IMR-90 (cell line): ENCODE results near the gene ATP13A5. TPM values are rescaled to one million over a fixed set of nuclear protein-coding genes. Genes with fewer than 3 reads are reported as not detected.

Experiments
- ATAC-seq: fragments of 200-7000 bp; cut with Tn5 transposase; 2 replicates; pipeline ENCODE4 v1.9.1; 2020; ENCODE audit warnings: low read depth, mild to moderate bottlenecking, moderate library complexity
- BruUV-seq: library from RNA; stranded (reverse); fragments of 400-500 nt; replicated peaks from 2 replicates; lab custom pipeline; 2021; lab: Mats Ljungman, UMichigan
- CTCF ChIA-PET: fragments of 300-600 bp; formaldehyde crosslinking; extraction: SDS; loops from one replicate; lab custom pipeline; 2021; ENCODE audit warnings: antibody characterized with exemption; lab: Yijun Ruan, JAX
- POLR2A ChIA-PET: fragments of 300-600 bp; sonication (Branson Sonifier 250); formaldehyde crosslinking; loops from one replicate; lab custom pipeline; 2022; ENCODE audit warnings: antibody characterized with exemption; ENCODE audit not compliant: unreplicated experiment; lab: Charles Lee
- DNase-seq: peaks from one replicate; pipeline ENCODE4 v3.0.0; 2013
- H2AFZ ChIP-seq: replicated peaks from 2 replicates; pipeline ENCODE3; 2013; ENCODE audit warnings: low read length, mild to moderate bottlenecking; ENCODE audit not compliant: poor library complexity
- H2AK5ac ChIP-seq: 2 replicates; pipeline ENCODE4 v1.6.1; 2013; ENCODE audit warnings: low read depth, low read length, inconsistent platforms
- H2AK9ac ChIP-seq: replicated peaks from 2 replicates; pipeline ENCODE3; 2013; ENCODE audit warnings: mild to moderate bottlenecking, low read depth, low read length, moderate library complexity; ENCODE audit not compliant: poor library complexity
- H2BK120ac ChIP-seq: 2 replicates; pipeline ENCODE4 v1.6.1; 2013; ENCODE audit warnings: low read depth, low read length, inconsistent platforms
- H2BK15ac ChIP-seq: 3 replicates; pipeline ENCODE4 v1.6.1; 2013; ENCODE audit warnings: low read depth, low read length, inconsistent platforms
- H2BK20ac ChIP-seq: 2 replicates; pipeline ENCODE4 v1.6.1; 2013; ENCODE audit warnings: low read depth, mild to moderate bottlenecking, inconsistent platforms, low read length, moderate library complexity
- H2BK5ac ChIP-seq: 2 replicates; pipeline ENCODE4 v1.6.1; 2013; ENCODE audit warnings: mild to moderate bottlenecking, low read depth, low read length, inconsistent platforms; ENCODE audit not compliant: poor library complexity, severe bottlenecking
- H3K14ac ChIP-seq: replicated peaks from 2 replicates; pipeline ENCODE4 v1.6.1; 2013; ENCODE audit warnings: low read depth, low read length, inconsistent platforms
- H3K18ac ChIP-seq: 2 replicates; pipeline ENCODE4 v1.6.1; 2013; ENCODE audit warnings: low read depth, low read length, control low read depth
- H3K23ac ChIP-seq: 2 replicates; pipeline ENCODE4 v1.6.1; 2013; ENCODE audit warnings: low read depth, low read length, inconsistent platforms
- H3K27ac ChIP-seq: 2 replicates; pipeline ENCODE4 v1.5.1; 2013; ENCODE audit warnings: mild to moderate bottlenecking, control low read depth, low read length; ENCODE audit not compliant: insufficient read depth
- H3K27me3 ChIP-seq: 2 replicates; pipeline ENCODE4 v1.6.1; 2013; ENCODE audit warnings: low read length; ENCODE audit not compliant: control insufficient read depth, insufficient read depth
- H3K36me3 ChIP-seq: 2 replicates; pipeline ENCODE4 v1.6.1; 2013; ENCODE audit warnings: low read length, mixed read lengths; ENCODE audit not compliant: control insufficient read depth, insufficient read depth
- H3K4ac ChIP-seq: 2 replicates; pipeline ENCODE4 v1.6.1; 2013; ENCODE audit warnings: low read depth, low read length, inconsistent platforms
- H3K4me1 ChIP-seq: 2 replicates; pipeline ENCODE4 v1.6.1; 2013; ENCODE audit warnings: low read length, mixed read lengths; ENCODE audit not compliant: control insufficient read depth, insufficient read depth
- H3K4me2 ChIP-seq: 2 replicates; pipeline ENCODE4 v1.6.1; 2013; ENCODE audit warnings: low read depth, mild to moderate bottlenecking, control low read depth, low read length, moderate library complexity
- H3K4me3 ChIP-seq: 2 replicates; pipeline ENCODE4 v1.5.1; 2013; ENCODE audit warnings: low read depth, mild to moderate bottlenecking, control low read depth, low read length, moderate library complexity; ENCODE audit not compliant: insufficient read depth
- H3K56ac ChIP-seq: 2 replicates; pipeline ENCODE4 v1.6.1; 2013; ENCODE audit warnings: low read length, inconsistent platforms; ENCODE audit not compliant: insufficient read depth; ENCODE audit errors: extremely low read depth
- H3K79me1 ChIP-seq, 2 experiments: 2 replicates each; pipeline ENCODE4 v1.6.1; 2013; ENCODE audit warnings: low read length in 2 of 2, inconsistent platforms in 1 of 2, low read depth in 1 of 2
- H3K9ac ChIP-seq: 2 replicates; pipeline ENCODE4 v1.6.1; 2013; ENCODE audit warnings: low read depth, low read length, control low read depth
- H3K9me1 ChIP-seq: 2 replicates; pipeline ENCODE4 v1.6.1; 2013; ENCODE audit warnings: low read length, inconsistent platforms; ENCODE audit not compliant: insufficient read depth
- H3K9me3 ChIP-seq: 2 replicates; pipeline ENCODE4 v1.6.1; 2013; ENCODE audit warnings: low read length; ENCODE audit not compliant: control insufficient read depth, insufficient read depth
- H4K20me1 ChIP-seq: 2 replicates; pipeline ENCODE4 v1.6.1; 2013; ENCODE audit warnings: low read length, inconsistent platforms; ENCODE audit not compliant: insufficient read depth
- H4K5ac ChIP-seq: 2 replicates; pipeline ENCODE4 v1.6.1; 2013; ENCODE audit warnings: mild to moderate bottlenecking, low read depth, low read length, control low read depth
- H4K8ac ChIP-seq, 2 experiments: 2 replicates each; pipeline ENCODE4 v1.6.1; 2013; ENCODE audit warnings: low read depth in 2 of 2, low read length in 2 of 2, control low read depth in 1 of 2, inconsistent platforms in 1 of 2
- H4K91ac ChIP-seq: 2 replicates; pipeline ENCODE4 v1.6.1; 2013; ENCODE audit warnings: low read depth, low read length, inconsistent platforms; ENCODE audit not compliant: insufficient read depth
- NFE2L2 ChIP-seq: fragments of 150-350 bp; IDR thresholded peaks from 2 replicates; pipeline ENCODE4 v1.6.1; 2016; ENCODE audit warnings: low read depth, mild to moderate bottlenecking, low read length
- WGBS, 2 experiments: methylation state at CpG; one replicate each; pipeline versions ENCODE4 v1.1.5 to v1.1.7; 2013; ENCODE audit warnings: missing lambda C conversion rate in 2 of 2; ENCODE audit not compliant: insufficient read length in 1 of 2; ENCODE audit errors: extremely low coverage in 2 of 2; 5-methylcytosine and 5-hydroxymethylcytosine counted together
- dilution Hi-C: fragments of 300-500 bp; cut with HindIII; formaldehyde crosslinking; loops from one replicate; pipeline ENCODE4 v1.14.3; 2018; ENCODE audit warnings: low sequenced_read_pairs; ENCODE audit not compliant: unreplicated experiment
- in situ Hi-C: fragments of 300-500 bp; cut with MboI; formaldehyde crosslinking; loops from 3 replicates; pipeline ENCODE4 v1.14.3; 2019; ENCODE audit warnings: low sequenced_read_pairs, inconsistent platforms, mixed read lengths
- intact Hi-C: fragments of 100-400 bp; cut with micrococcal nuclease; formaldehyde crosslinking; loops from 2 replicates; pipeline ENCODE4 v1.10.0; 2022
- polyA plus RNA-seq, 3 experiments: library from polyadenylated mRNA; depleted of rRNA; stranded (reverse); fragments of >200 nt; gene quantifications; 2 replicates each; pipeline ENCODE4 v1.2.3, GENCODE V29; 2012; ENCODE audit warnings: low replicate concordance in 1 of 3
- total RNA-seq: library from RNA; depleted of rRNA; stranded (reverse); fragments of >200 nt; gene quantifications from 2 replicates; pipeline ENCODE4 v1.2.3, GENCODE V29; 2012

ATP13A5 gene
- total and polyA plus RNA-seq, 2 of the 4 experiments (the other 2 are of a cell fraction) = not detected

DNA sequence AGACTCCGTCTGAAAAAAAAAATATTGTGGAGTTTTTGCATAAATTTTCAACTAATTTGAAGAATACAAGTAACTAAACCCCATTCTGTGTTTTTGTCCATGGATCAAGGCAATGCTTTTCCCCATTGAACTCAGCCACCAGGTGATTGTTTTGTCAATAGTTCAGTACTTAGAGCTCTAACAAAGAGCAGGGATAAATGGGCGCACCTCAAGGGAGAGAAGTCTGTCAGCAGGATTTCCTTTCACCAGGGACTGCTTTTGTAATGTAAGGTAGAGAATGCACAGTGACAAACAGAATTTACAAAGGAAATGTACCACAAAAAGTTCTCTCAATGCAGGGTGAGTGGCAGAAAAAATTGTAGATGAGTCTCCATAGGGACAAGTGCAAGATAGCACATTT is 10.8 kb upstream of the ATP13A5 start:
- Histone ChIP-seq H3K27me3 (no peaks in the 10 kb centered on the region), H3K9me3 (peaks cover 9% of the 10 kb centered on the region), H3K79me1 (no peaks in the 10 kb centered on the region), H4K8ac (no peak overlapping the region), H3K4me3 (no peak overlapping the region), H3K9ac (no peak overlapping the region), H2BK20ac (no peak overlapping the region), H3K14ac (no peak overlapping the region), H3K27ac (no peak overlapping the region), H2AK9ac (no peak overlapping the region), H2BK120ac (no peak overlapping the region), H2AFZ (no peak overlapping the region), H3K56ac (no peak overlapping the region), H2BK15ac (no peak overlapping the region), H3K4me1 (no peaks in the 10 kb centered on the region), H3K9me1 (no peaks in the 10 kb centered on the region), H3K36me3 (no peaks in the 10 kb centered on the region), H3K23ac (no peak overlapping the region), H4K20me1 (no peaks in the 10 kb centered on the region), H3K4me2 (no peak overlapping the region), H4K91ac (no peak overlapping the region), H2BK5ac (no peak overlapping the region), H2AK5ac (no peak overlapping the region), H3K4ac (no peak overlapping the region), H4K5ac (no peak overlapping the region), H3K18ac (no peak overlapping the region)
- dilution Hi-C loops (no loop called here), intact Hi-C loops (no loop called here), in situ Hi-C loops (no loop called here)
- ChIA-PET CTCF (no interaction called here), POLR2A (no interaction called here)
- DNase-seq = no peak
- no TSS peak for BruUV-seq
- WGBS, 2 experiments = no CpG with 5 or more reads among the region's 2 CpGs
- ATAC-seq = no peak
- no peak for TF ChIP-seq NFE2L2
